Activated effector memory CD4-positive, alpha-beta T cell treated with anti-CD3 and anti-CD28 coated beads, Interleukin-2, amount 50 U/mL, for 16 hours (primary cell): ENCODE measurements around the gene MEAF6.
"Not testable (repeated sequence)": the region's sequence is repeated elsewhere in the genome, so short reads cannot be mapped to it uniquely, and the experiment has no call there.

Experiments
- DNase-seq: peaks from one replicate; pipeline ENCODE4 v3.0.0-alpha.2; 2020

Gene MEAF6

GRCh38 chr1:37514350-37515184 is at the start of gene MEAF6:
TSS of gene MEAF6 (minus strand) at chr1:37514766. CDS start at chr1:37514746, 20 bp downstream.
- peak; percentile 94 for DNase-seq

DNA sequence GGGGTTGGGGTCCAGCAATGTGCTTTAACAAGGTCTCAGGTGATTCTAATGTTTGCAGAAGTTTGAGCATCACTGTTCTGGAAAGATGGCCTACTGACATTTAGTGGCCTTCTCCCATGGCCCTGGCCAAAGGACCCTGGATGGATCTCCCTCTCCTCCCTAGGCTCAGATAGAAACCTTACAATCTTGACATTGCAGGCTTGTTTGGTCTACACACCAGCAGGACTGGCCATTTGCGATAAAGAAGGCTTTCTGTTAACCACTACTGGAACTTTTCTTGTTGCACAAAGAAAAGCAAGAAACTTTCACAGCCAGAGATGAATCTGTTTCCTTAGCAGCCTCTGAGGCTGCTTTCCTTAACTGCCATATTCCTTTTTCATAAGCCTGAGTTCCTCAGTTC is 48.4 kb upstream of the MEAF6 start:
- no peak for DNase-seq

GRCh38 chr1:37561133-37562132 is 46.9 kb upstream of the MEAF6 start:
- peak; percentile 66 for DNase-seq

GRCh38 chr1:37560401-37561132 is 46.0 kb upstream of the MEAF6 start:
- DNase-seq: no peak

- DNase-seq: not testable (repeated sequence)
Measured at GRCh38 chr1:37559957-37560379, 45.4 kb upstream of the MEAF6 start.

DNA sequence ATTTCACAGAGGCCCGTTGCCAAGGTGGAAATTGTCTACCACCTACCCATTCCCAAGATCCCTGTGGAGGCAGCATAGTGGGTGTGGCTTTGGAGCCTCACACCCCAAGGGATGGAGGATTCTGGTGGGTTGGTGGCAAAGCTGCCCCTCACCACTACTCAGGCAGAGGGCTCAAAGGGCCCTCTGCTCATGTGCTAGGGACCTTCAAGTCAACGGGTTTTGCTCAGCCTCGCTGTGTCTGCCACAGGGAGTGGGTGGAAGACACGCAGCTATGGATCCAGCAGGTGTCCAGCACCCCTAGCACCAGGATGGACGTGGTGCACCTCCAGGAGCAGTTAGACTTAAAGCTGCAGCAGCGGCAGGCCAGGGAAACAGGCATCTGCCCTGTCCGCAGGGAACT is 44.5 kb upstream of the MEAF6 start:
- DNase-seq: no peak

DNA sequence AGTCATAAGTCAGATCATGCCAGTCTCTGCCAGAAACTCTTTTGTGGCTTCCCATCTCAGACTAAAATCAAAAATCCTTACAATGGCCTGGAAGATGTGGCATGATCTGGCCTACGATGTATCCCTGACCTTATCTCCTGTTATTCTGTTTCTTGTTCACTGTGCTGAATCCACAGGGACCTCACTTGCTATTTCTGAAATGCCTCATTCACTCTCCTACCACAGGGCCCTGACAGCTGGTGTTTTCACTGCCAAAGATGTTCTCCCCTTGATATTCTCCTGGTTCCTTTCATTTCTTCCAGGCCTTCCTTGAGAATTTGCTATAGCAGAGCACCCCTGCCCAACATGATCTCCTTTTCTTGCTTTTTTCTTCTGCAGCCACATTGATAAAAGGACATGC is 43.8 kb upstream of the MEAF6 start:
- no peak for DNase-seq

DNA sequence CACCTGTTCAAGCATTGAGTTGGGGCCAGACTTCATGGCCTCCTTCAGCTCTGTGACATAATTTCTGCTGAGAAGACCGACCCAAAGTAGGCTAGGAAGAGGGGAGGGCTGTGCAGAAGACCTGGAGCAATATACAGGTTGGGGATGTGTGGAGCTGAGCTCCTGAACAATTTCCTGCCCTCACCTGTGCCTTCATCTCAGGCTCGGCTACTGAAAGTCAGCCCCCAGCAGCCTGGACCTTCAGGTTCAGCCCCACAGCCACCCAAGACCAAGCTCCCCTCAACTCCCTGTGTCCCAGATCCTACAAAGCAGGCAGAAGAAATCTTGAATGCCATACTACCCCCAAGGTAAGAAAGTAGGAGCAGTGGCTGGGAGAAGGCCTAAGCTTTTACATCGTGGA is 42.8 kb upstream of the MEAF6 start:
- DNase-seq: no peak

GRCh38 chr1:37556712-37557196 is 42.2 kb upstream of the MEAF6 start, which contains the start of gene DNALI1:
TSS of gene DNALI1 (plus strand) at chr1:37556940. CDS start at chr1:37556995, 55 bp downstream.
- peak; percentile 64 for DNase-seq

- peak; percentile 97 for DNase-seq
Measured at GRCh38 chr1:37553927-37554808, 39.6 kb upstream of the MEAF6 start, which contains the start of gene SNIP1. TSS of gene SNIP1 (minus strand) at chr1:37554293. CDS start at chr1:37554229, 64 bp downstream.

GRCh38 chr1:37553598-37553926 is 39.0 kb upstream of the MEAF6 start:
- DNase-seq: no peak

DNA sequence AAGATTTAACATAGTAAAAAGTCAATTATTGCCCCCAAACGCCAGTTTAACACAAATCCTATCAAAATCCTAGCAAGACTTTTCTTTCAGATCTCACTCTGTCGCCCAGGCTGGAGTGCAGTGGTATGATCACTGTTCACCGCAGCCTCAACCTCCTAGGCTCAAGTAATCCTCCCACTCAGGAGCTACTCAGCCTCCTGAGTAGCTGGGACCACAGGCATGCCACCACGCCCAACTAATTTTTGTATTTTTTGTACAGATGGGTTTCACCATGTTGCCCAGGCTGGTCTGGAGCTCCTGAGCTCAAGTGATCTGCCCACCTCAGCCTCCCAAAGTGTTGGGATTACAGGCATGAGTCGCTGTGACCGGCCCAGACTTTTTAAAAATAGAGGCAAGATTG is 34.8 kb upstream of the MEAF6 start:
- no peak for DNase-seq

- no peak for DNase-seq
Measured at GRCh38 chr1:37545019-37545418, 30.5 kb upstream of the MEAF6 start.

DNA sequence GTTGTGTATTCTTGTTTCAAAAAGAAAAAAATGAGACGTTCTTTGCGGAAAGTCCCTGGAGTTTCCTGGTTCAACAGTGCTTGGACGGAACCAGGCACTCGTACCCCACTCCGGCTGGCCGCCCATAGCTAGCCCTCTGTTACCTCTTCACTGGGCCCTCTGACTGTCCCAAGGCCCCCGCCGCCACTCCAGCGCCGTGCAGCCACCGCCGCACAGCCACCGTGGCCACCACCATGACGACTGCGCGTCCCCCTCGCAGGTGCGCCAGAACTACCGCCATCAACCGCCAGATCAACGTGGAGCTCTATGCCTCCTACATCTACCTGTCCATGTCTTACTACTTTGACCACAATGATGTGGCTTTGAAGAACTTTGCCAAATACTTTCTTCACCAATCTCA is 30.0 kb upstream of the MEAF6 start:
- no peak for DNase-seq

DNA sequence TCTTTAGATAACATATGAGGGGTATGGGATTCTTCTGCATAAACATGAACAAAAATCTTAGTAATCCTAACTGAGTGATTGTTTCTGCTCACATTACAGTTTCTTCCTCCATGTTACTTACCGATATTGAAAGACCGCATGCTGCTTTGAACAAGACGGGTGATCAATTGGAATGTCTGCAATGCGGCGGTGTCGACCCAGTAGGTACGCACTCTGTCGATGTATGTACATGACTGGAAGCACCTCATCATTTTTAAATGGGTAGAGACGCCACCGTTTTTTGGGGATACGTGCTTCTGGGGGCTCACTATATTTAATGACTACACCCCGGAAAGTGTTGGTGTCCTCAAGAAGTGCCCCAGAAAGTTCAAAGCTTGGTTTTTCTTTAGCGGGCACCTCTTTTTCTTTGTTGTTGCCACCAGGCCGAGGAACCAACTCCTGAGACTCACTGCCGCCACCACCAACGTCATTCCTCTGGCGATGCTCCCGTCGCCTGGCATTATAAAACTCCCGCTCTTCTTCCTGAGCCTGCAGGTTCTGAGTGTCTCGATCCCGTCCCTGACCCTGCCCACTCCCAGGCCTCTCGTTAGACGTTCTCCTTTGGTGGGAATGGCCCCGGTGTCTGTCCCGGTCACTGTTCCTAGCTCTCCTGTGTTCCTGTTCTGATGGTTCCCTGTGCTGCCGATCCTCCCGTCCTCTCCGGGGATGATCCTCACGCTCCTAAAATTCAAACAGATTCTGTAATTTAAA is 25.6 kb upstream of the MEAF6 start:
- DNase-seq: no peak

DNA sequence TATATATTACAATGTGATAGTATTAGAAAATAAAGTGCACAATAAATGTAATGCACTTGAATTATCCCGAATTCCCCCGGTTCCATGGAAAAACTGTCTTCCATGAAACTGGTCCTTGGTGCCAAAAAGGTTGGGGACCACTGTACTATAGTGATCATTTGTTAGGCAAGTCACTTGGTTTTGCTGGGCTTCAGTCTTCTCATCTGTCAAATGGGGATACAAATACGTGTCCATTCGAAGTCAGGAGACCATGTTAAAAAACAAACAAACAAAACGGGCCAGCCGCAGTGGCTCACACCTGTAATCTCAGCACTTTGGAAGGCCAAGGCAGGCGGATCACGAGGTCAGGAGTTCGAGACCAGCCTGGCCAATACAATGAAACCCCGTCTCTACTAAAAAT is 24.6 kb upstream of the MEAF6 start:
- DNase-seq: not testable (repeated sequence)

DNA sequence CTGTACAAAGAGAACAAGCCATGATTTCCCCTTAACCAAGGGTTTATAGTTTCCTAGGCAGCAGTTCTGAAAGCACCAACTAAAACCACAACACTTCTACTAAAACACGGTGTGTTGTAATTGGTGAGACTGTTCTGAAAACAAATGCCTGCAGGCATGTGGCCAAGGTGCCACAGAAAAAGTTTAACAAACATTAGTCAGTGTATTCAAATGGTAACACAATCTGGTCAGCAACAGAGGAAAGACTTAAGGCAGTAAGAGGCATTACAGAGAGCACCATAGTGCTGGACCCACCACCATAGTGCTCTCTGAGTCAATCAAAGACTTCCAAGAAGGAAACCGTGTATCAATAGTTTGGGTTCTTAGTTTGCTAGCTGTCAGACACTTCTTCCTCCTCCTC is 22.8 kb upstream of the MEAF6 start:
- no peak for DNase-seq

GRCh38 chr1:37533317-37534093 is 18.9 kb upstream of the MEAF6 start:
- no peak for DNase-seq

DNA sequence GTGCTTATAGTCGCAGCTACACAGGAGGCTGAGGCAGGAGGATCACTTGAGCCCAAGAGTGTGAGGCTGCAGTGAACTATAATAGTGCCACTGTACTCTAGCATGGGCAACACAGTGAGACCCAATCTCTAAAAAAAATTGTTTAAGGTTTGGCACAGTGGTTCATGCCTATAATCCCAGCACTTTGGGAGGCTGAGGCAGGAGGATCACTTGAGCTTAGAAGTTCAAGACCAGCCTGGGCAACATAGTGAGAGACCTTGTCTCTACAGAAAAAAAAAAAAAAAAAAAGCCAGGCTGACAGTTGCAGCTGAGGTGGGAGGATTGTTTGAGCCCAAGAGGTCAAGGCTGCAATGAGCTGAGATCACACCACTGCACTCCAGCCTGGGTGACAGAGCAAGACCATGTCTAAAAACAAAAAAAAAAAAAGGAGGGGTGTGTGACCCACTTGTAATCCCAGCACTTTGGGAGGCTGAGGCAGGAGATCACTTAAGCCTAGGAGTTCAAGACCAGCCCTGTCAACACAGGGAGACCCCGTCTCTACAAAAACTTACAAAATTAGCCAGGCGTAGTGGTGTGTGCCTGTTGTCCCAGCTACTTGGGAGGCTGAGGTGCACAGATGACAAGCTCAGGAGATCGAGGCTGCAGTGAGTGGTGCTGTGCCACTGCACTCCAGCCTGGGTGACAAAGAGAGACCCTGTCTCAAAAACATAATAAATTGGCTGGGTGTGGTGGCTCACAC is 18.0 kb upstream of the MEAF6 start:
- DNase-seq: not testable (repeated sequence)
